Hepatic stellate cell (primary cell): ENCODE measurements around the gene GSK3B.

Source experiments
- DNase-seq: peaks from one replicate; pipeline ENCODE4 v3.0.0; 2011; ENCODE audit warnings: low spot score

GSK3B gene

DNA sequence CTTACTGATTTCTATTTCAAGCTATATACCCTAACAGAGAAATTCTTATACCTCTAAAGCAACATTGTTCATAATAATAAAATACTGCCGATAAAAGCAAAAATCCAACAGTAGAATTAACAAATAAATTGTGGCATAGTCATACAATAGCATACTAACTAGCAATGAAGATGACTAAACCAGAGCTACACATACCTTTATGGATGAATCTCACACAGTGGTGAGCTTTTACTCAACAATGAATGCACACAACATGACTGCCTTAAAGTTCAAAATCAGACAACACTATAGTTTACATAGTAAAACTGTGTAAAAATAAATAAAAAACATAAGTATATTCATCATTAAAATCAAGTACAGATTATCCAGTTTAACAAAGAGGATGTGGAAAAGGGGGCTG lies 213.3 kb downstream of the GSK3B start:
- DNase-seq = no peak

- no peak for DNase-seq
Measured at GRCh38 chr3:119873646-119874045, 220.6 kb downstream of the GSK3B start.

DNA sequence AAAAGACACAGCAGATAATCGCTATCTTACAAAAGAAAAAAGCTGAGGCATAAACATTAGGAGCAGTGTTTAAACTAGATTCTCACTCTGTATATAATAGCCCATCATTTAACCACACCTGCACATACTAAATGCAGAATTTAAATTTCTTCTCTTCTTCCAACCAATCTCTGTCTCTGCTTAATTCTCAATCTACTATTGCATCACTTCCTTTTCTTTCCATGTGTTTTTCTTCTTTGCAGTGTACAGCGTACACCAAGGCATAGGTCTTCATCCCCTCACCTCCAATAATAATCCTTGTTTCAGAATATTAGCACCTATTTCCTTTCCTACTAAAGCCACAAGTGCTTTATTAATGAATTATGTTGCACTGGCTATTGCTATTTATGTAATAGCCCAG lies 221.5 kb downstream of the GSK3B start:
- DNase-seq = no peak

- no peak for DNase-seq
Measured at GRCh38 chr3:119871571-119871970, 222.7 kb downstream of the GSK3B start.

GRCh38 chr3:119870512-119870911 lies 223.7 kb downstream of the GSK3B start:
- DNase-seq = no peak

DNA sequence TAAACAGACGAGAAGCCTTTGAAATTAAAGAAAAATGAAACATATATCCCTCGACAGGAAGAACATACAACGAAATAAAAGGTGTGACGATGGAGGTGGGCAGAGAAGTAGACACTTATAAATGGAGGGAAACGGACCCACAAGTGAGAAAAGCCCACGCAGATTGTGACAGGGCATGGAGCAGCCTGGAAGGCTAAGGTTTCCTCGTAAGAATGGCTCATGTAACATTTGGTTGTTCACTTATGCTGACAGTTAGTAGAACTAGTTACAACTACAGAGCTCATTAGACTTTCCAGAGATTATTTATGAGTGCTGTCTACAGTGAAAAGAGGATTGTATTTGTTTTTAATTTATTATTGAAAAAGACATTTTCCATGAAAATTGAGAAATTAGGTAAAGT lies 229.8 kb downstream of the GSK3B start:
- DNase-seq = no peak

- no peak for DNase-seq
Measured at GRCh38 chr3:119862616-119863015, 231.6 kb downstream of the GSK3B start.

- DNase-seq = no peak
Measured at GRCh38 chr3:119861681-119862080, 232.6 kb downstream of the GSK3B start.

- DNase-seq = no peak
Measured at GRCh38 chr3:119859728-119860127, 234.5 kb downstream of the GSK3B start.

- no peak for DNase-seq
Measured at GRCh38 chr3:119858957-119859356, 235.3 kb downstream of the GSK3B start.

- DNase-seq = no peak
Measured at GRCh38 chr3:119856695-119857094, 237.6 kb downstream of the GSK3B start.

DNA sequence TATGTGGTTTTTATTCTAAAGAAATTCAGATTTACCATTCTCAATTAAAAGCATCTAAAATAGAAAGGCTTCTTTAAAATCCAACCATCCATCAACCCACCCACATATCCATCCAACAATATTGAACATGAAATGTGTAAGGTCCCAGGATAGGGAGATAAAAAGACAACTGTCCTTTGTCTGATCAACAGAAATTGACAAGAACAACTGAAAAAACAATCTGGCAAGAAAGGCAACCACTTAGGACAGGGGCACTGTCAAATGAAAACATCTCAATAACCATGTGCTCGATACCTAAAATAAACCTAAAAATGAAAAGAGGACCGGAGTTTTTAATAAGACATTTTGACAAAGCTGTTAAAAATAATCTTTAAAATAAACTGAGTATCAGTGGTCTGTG lies 245.1 kb downstream of the GSK3B start:
- no peak for DNase-seq

GRCh38 chr3:119841808-119842471 lies 252.3 kb downstream of the GSK3B start:
- DNase-seq = no peak

DNA sequence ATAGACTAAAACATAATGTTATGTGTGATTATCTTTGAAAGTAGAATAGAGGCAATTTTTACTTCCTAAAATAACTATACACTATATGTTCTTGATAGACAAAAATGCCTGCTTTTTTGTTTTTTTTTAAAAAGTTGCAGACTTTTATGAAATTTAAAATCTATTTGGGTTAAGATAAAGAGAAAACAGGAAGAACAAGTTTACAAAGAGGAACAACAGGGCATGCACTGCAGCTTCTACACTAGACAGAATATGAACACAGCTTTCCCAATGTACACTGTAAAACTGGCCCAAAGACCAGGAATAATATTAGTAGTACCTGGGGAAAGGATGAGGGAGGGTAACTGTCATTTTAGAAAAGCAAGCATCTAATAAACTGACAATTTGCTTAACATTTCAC lies 258.7 kb downstream of the GSK3B start:
- no peak for DNase-seq

DNA sequence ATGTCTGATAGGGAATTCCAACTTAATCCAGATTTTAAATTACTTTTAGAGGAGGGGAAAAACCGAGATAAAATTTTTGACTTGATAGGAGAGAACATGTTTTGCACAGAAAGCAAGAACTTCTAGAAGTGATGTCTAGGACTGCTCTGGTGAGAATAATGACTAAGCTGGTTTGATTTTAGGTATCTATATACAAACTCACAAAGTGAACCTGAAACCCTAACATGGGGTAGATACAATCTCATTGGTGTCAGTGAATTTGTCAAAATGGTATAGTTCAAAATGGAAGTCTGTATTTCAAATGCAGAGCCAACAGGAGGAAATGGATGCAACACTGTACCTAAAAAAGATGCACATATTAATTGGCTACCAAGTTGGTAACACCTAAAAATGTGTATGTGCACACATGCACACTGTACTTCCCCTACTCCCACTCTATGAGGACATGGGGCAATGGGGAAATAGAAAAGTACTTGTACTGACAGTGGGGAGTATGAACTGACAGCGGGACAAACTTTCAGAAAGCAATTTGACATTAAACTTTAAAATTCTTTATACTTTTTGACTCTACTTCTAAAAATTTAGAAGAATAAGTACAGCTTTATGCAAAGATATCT lies 259.4 kb downstream of the GSK3B start:
- DNase-seq = no peak

DNA sequence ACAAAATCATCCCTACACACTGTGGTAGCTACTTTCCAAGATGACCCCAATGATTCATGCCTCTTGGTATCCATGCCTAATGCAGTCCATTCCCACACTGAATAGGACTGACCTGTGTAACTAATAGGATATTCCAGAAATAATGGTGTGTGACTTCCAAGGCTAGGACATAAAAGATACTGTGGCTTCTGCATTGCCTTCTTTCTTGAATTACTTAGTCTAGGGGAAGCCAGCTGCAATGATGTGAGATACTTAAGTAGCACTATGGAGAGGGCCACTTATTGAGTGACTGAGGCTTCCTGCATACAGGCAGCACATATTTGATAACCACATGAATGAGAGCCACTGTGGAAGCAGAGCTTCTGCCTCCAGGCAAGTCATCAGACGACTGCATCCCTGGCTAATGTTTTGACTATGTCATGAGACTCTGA lies 262.3 kb downstream of the GSK3B start:
- DNase-seq = no peak

DNA sequence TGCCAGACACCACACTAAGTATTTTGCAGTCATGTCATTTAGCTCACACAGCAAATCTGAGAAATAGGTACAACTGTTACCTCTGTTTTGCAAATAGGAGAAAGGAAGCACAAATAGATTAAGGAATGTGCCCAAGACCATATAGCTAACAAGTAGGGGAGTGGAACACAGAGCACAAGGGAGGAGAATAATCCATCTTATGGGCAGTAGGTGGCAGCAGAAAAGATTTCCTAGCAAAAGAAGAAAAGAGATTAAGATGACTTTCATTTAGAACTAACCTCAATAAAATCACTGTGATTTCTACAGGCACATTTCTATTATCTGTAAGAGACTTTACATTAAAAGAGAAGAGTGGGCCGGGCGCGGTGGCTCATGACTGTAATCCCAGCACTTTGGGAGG lies 263.2 kb downstream of the GSK3B start:
- no peak for DNase-seq

GRCh38 chr3:119829420-119829819 lies 264.8 kb downstream of the GSK3B start:
- no peak for DNase-seq

DNA sequence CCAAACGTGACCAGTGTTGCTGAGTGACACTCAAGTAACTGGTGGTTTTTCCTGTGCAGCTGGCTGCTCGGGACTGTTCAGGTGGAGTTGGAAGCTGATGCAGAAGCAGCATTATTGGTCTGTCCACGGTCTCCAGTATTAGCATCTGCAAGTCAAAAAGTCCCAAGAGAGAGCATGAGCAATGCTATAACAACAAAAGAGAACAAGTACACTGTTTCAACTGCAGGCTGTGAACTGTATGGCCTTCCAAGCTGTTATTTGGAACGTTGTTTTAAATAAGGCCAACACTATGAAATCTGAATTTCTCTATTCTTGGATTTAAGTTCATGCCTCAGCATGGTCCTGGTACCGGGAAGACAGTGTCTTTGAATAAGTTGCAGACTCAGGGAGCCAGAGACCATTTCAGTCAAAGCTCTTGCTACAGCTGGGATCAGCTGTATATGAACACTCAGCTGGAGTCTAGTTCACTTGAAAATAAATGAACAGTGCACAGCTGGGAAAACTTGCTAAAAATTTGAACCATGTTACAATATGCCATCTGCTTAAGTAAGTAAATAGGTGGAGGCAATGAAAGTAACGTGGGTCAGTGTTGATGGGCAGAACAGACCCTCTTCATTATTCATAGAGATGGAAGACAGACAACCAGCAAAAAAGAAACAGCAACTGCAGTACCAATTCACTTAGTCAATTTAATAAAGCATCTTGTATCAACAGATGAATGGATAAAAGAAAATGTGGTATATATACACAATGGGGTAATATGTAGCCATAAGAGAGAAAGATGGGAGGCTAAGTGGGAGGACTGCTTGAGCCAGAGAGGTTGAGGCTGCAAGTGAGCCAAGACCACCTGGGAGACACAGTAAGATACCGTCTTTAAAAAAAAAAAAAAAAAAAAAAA lies 267.3 kb downstream of the GSK3B start:
- no peak for DNase-seq

- no peak for DNase-seq
Measured at GRCh38 chr3:119825820-119826219, 268.4 kb downstream of the GSK3B start.

DNA sequence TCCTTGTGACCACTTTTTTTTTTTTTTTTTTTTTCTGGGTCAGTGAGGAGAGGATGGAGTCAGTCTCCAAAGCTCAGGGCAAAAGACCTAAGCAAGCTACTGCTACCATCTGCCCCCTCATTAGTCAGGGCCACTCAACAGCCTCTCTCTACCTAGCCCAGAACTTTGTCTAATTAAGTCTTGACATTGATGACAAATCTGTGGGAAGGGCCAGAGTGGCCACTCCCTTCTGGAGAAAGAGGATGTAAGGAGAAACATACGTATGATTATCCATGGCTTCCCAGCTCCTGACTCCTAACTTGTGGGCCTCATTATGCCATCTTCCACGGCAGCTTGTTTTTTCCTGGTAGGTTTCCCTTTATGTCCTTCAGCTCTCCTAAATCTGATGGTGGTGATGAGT lies 274.4 kb downstream of the GSK3B start:
- no peak for DNase-seq

GRCh38 chr3:119818937-119819336 lies 275.3 kb downstream of the GSK3B start:
- DNase-seq = no peak
